Mammary epithelial cell (primary cell): ENCODE measurements around the gene PGF.

Experiments used
- EZH2 ChIP-seq: IDR thresholded peaks from 2 replicates; pipeline ENCODE4 v1.6.1; 2012; ENCODE audit warnings: low read length, inconsistent platforms, borderline replicate concordance
- TF ChIP-seq, protein P1 (sequence below), 2 donors: IDR thresholded peaks in 1 of 2; conservative IDR thresholded peaks in 1 of 2; 2 replicates each; pipeline ENCODE4 v1.5.1; 2011 to 2012; ENCODE audit warnings: inconsistent platforms in 2 of 2, low read length in 2 of 2, mild to moderate bottlenecking in 2 of 2, control low read depth in 1 of 2, low read depth in 1 of 2; ENCODE audit not compliant: insufficient read depth in 1 of 2; ENCODE audit errors: extremely low read depth in 1 of 2

DNA sequence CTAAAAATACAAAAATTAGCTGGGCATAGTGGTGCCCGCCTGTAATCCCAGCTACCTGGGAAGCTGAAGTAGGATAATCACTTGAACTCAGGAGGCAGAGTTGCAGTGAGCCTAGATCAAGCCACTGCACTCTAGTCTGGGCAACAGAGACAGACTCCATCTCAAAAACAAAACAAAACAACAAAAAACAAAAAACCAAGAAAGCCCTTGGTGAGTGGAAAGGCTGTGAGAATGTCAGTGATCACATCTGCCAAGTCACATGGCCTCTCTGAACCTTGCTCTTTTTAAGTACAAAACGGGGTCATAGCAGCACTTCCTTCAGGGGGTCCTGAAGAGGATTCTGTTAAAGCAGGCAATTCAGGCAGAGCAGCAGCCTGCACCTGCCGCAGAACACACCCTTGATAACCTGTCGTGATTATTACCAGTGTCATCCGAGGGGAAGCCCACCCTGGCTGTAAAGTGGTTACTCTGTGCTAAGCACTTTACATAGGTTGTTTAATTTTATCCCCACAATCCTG lies 41.9 kb downstream of the PGF start:
- TF ChIP-seq, protein P1, sequence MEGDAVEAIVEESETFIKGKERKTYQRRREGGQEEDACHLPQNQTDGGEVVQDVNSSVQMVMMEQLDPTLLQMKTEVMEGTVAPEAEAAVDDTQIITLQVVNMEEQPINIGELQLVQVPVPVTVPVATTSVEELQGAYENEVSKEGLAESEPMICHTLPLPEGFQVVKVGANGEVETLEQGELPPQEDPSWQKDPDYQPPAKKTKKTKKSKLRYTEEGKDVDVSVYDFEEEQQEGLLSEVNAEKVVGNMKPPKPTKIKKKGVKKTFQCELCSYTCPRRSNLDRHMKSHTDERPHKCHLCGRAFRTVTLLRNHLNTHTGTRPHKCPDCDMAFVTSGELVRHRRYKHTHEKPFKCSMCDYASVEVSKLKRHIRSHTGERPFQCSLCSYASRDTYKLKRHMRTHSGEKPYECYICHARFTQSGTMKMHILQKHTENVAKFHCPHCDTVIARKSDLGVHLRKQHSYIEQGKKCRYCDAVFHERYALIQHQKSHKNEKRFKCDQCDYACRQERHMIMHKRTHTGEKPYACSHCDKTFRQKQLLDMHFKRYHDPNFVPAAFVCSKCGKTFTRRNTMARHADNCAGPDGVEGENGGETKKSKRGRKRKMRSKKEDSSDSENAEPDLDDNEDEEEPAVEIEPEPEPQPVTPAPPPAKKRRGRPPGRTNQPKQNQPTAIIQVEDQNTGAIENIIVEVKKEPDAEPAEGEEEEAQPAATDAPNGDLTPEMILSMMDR (conservative IDR thresholded peaks at IDR 0.05 in 1 of 2, IDR thresholded peaks at IDR 0.05 in 1 of 2; ENCODE audit: extremely low read depth in 1 of 2, insufficient read depth in 1 of 2, low read depth in 1 of 2, low read length in 2 of 2), result no peak
- TF ChIP-seq EZH2, result no peak
